ENCODE data around the gene CAMTA1. TPM values are rescaled to one million over a fixed set of nuclear protein-coding genes. Genes with fewer than 3 reads are reported as not detected.

CAMTA1 gene
- total and polyA plus RNA-seq, 9 of the 15 experiments (the other 6 are each of a cell fraction or from before 2014, with no cell fraction given): 43.9 to 161 (median 65.9) TPM

- TF ChIP-seq ETV6 (IDR thresholded peaks at IDR 0.05; ENCODE audit: borderline replicate concordance in 1 of 2, low read depth in 2 of 2, low read length in 1 of 2) (no peak), ETV6 (CRISPR knock-in tag; IDR thresholded peaks at IDR 0.05; ENCODE audit: borderline replicate concordance) (no peak), BMI1 (IDR thresholded peaks at IDR 0.05; ENCODE audit: low read length) (no peak), MGA (IDR thresholded peaks at IDR 0.05) (no peak), ESRRB (CRISPR knock-in tag; IDR thresholded peaks at IDR 0.05; ENCODE audit: borderline replicate concordance) (no peak), EP300 (IDR thresholded peaks at IDR 0.05; ENCODE audit: low read length) (no peak), TCF15 (CRISPR knock-in tag; IDR thresholded peaks at IDR 0.05) (no peak), KDM5B (IDR thresholded peaks at IDR 0.05; ENCODE audit: insufficient replicate concordance, low read depth, low read length) (no peak), ZC3H8 (IDR thresholded peaks at IDR 0.05) (no peak), CBFB (CRISPR knock-in tag; IDR thresholded peaks at IDR 0.05) (no peak), MECOM (CRISPR knock-in tag; IDR thresholded peaks at IDR 0.05) (no peak), XRCC5 (IDR thresholded peaks at IDR 0.05; ENCODE audit: low read depth, low read length) (0 out of 2 replicates have a peak, but pooled peaks have one; percentile 60)
- TF ChIP-seq, protein P1, sequence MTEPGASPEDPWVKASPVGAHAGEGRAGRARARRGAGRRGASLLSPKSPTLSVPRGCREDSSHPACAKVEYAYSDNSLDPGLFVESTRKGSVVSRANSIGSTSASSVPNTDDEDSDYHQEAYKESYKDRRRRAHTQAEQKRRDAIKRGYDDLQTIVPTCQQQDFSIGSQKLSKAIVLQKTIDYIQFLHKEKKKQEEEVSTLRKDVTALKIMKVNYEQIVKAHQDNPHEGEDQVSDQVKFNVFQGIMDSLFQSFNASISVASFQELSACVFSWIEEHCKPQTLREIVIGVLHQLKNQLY (CRISPR knock-in tag; conservative IDR thresholded peaks at IDR 0.05): no peak
- TF ChIP-seq, protein P2, sequence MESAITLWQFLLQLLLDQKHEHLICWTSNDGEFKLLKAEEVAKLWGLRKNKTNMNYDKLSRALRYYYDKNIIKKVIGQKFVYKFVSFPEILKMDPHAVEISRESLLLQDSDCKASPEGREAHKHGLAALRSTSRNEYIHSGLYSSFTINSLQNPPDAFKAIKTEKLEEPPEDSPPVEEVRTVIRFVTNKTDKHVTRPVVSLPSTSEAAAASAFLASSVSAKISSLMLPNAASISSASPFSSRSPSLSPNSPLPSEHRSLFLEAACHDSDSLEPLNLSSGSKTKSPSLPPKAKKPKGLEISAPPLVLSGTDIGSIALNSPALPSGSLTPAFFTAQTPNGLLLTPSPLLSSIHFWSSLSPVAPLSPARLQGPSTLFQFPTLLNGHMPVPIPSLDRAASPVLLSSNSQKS (CRISPR knock-in tag; IDR thresholded peaks at IDR 0.05): no peak
Measured at GRCh38 chr1:7669559-7670311, 884.5 kb downstream of the CAMTA1 start (continued).
